Measurements from ENCODE around the gene DCAKD. TPM values are rescaled to one million over a fixed set of nuclear protein-coding genes. Genes with fewer than 3 reads are reported as not detected.

Gene DCAKD
- total RNA-seq, 1 donor from 2014 or later = 91.8 TPM

GRCh38 chr17:45003877-45004276, 47.6 kb downstream of the DCAKD start:
- Mint-ChIP-seq H3K9me3 (peaks cover 6% of the 10 kb centered on the region), H3K27ac (ENCODE audit: unreplicated experiment) (peak overlapping the region; percentile 20), H3K4me3 (no peak overlapping the region), H3K4me1 (peaks cover 7% of the 10 kb centered on the region), H3K36me3 (ENCODE audit: low read depth) (peaks cover 4% of the 10 kb centered on the region), H3K27me3 (ENCODE audit: low read depth) (peaks cover 11% of the 10 kb centered on the region)
- DNase-seq (ENCODE audit: low read depth, low spot score) = no peak
- TF ChIP-seq CTCF (conservative IDR thresholded peaks at IDR 0.05) = no peak

GRCh38 chr17:45001310-45001709, 50.1 kb downstream of the DCAKD start:
- Mint-ChIP-seq H3K9me3 (peaks cover 6% of the 10 kb centered on the region), H3K4me3 (no peak overlapping the region), H3K36me3 (ENCODE audit: low read depth) (peaks cover 4% of the 10 kb centered on the region), H3K27me3 (ENCODE audit: low read depth) (peaks cover 6% of the 10 kb centered on the region), H3K27ac (ENCODE audit: unreplicated experiment) (no peak overlapping the region), H3K4me1 (peaks cover 7% of the 10 kb centered on the region)
- DNase-seq (ENCODE audit: low read depth, low spot score) = no peak
- no peak for TF ChIP-seq CTCF (conservative IDR thresholded peaks at IDR 0.05)

- H3K4me3 Mint-ChIP-seq = no peak overlapping the region
- H3K27me3 Mint-ChIP-seq (ENCODE audit: low read depth) = peaks cover 6% of the 10 kb centered on the region
- DNase-seq (ENCODE audit: low read depth, low spot score) = no peak
- no peak overlapping the region for H3K27ac Mint-ChIP-seq (ENCODE audit: unreplicated experiment)
- peaks cover 4% of the 10 kb centered on the region for H3K36me3 Mint-ChIP-seq (ENCODE audit: low read depth)
- no peak for TF ChIP-seq CTCF (conservative IDR thresholded peaks at IDR 0.05)
- H3K4me1 Mint-ChIP-seq = peaks cover 7% of the 10 kb centered on the region
- peaks cover 6% of the 10 kb centered on the region for H3K9me3 Mint-ChIP-seq
Measured at GRCh38 chr17:44999433-44999832, 52.0 kb downstream of the DCAKD start.

- H3K4me3 Mint-ChIP-seq = no peak overlapping the region
- H3K36me3 Mint-ChIP-seq (ENCODE audit: low read depth) = peaks cover 6% of the 10 kb centered on the region
- no peaks in the 10 kb centered on the region for H3K4me1 Mint-ChIP-seq
- no peak for DNase-seq (ENCODE audit: low read depth, low spot score)
- TF ChIP-seq CTCF (conservative IDR thresholded peaks at IDR 0.05) = no peak
- peaks cover 6% of the 10 kb centered on the region for H3K9me3 Mint-ChIP-seq
- peaks cover 3% of the 10 kb centered on the region for H3K27me3 Mint-ChIP-seq (ENCODE audit: low read depth)
- no peak overlapping the region for H3K27ac Mint-ChIP-seq (ENCODE audit: unreplicated experiment)
Measured at GRCh38 chr17:44998646-44999045, 52.8 kb downstream of the DCAKD start.

- no peaks in the 10 kb centered on the region for H3K4me1 Mint-ChIP-seq
- peaks cover 6% of the 10 kb centered on the region for H3K9me3 Mint-ChIP-seq
- no peak for DNase-seq (ENCODE audit: low read depth, low spot score)
- H3K27ac Mint-ChIP-seq (ENCODE audit: unreplicated experiment) = peak overlapping the region; percentile 91
- peaks cover 6% of the 10 kb centered on the region for H3K36me3 Mint-ChIP-seq (ENCODE audit: low read depth)
- no peak for TF ChIP-seq CTCF (conservative IDR thresholded peaks at IDR 0.05)
- H3K27me3 Mint-ChIP-seq (ENCODE audit: low read depth) = peaks cover 3% of the 10 kb centered on the region
- H3K4me3 Mint-ChIP-seq = no peak overlapping the region
Measured at GRCh38 chr17:44997733-44998520, 53.5 kb downstream of the DCAKD start.
